HepG2 (cell line): Measurements from ENCODE around the gene MRPL54. TPM values are rescaled to one million over a fixed set of nuclear protein-coding genes. Genes with fewer than 3 reads are reported as not detected.

Source experiments
- ATAC-seq: fragments of 200-7000 bp; cut with Tn5 transposase; 3 replicates; pipeline ENCODE4 v1.9.1; 2020; ENCODE audit warnings: mild to moderate bottlenecking, moderate library complexity
- Bru-seq: library from RNA; stranded (reverse); fragments of 400-500 nt; gene quantifications from one replicate; lab custom pipeline; 2021; lab: Mats Ljungman, UMichigan
- BruChase-seq, 2 experiments: library from RNA; stranded (reverse); fragments of 400-500 nt; gene quantifications; one replicate each; lab custom pipeline; 2021; lab: Mats Ljungman, UMichigan
- BruUV-seq: library from RNA; stranded (reverse); fragments of 400-500 nt; replicated peaks from 2 replicates; lab custom pipeline; 2021; lab: Mats Ljungman, UMichigan
- CTCF ChIA-PET: fragments of 300-600 bp; formaldehyde crosslinking; extraction: SDS; loops from one replicate; lab custom pipeline; 2021; ENCODE audit warnings: low total read pairs, inconsistent platforms, low intra/inter-chr PET ratio; lab: Yijun Ruan, JAX
- POLR2A ChIA-PET: fragments of 350-600 bp; sonication (Branson Sonifier 250); formaldehyde crosslinking; loops from one replicate; lab custom pipeline; 2020; ENCODE audit warnings: antibody characterized with exemption, inconsistent platforms; lab: Yijun Ruan, JAX
- DNase-seq: peaks from one replicate; pipeline ENCODE4 v3.0.0-alpha.2; 2015; ENCODE audit warnings: low spot score
- FAIRE-seq: peaks from 3 replicates; lab custom pipeline; 2011; peaks lifted over from hg19 to GRCh38; lab: Jason Lieb, UNC
- H2AFZ ChIP-seq: one replicate; pipeline ENCODE4 v1.6.1; 2011; ENCODE audit warnings: low read length, inconsistent platforms
- H3K27ac ChIP-seq: fragments of 300-600 bp; 3 replicates; pipeline ENCODE4 v1.8.0; 2011; ENCODE audit warnings: mixed run types, mild to moderate bottlenecking, mixed read lengths, low read length, inconsistent platforms; ENCODE audit not compliant: insufficient read depth; ENCODE audit errors: extremely low read length
- H3K27me3 ChIP-seq, 2 experiments: fragments of 200-600 bp in 1 of 2; 2 replicates in 1 of 2; 3 replicates in 1 of 2; pipeline versions ENCODE4 v1.6.0 to v1.8.0; 2011; ENCODE audit warnings: low read length in 2 of 2, mild to moderate bottlenecking in 2 of 2, moderate library complexity in 2 of 2, inconsistent platforms in 1 of 2; ENCODE audit not compliant: insufficient read depth in 2 of 2, control insufficient read depth in 1 of 2
- H3K36me3 ChIP-seq, 2 experiments: fragments of 200-600 bp in 1 of 2; replicated peaks in 1 of 2; 2 replicates in 1 of 2; 3 replicates in 1 of 2; pipeline versions ENCODE4 v1.5.1 to v1.8.0; 2011; ENCODE audit warnings: low read length in 2 of 2, inconsistent platforms in 1 of 2; ENCODE audit not compliant: insufficient read depth in 2 of 2, control insufficient read depth in 1 of 2
- H3K4me1 ChIP-seq: 2 replicates; pipeline ENCODE4 v1.5.1; 2012; ENCODE audit warnings: low read length, inconsistent platforms; ENCODE audit not compliant: insufficient read depth
- H3K4me2 ChIP-seq: 2 replicates; pipeline ENCODE4 v1.6.0; 2011; ENCODE audit warnings: low read depth, low read length, inconsistent platforms
- H3K4me3 ChIP-seq, 3 experiments: fragments of 200-600 bp in 1 of 3; sonication (generic), shearing (Covaris generic) in 1 of 3; replicated peaks in 1 of 3; 2 replicates each; pipeline ENCODE4 v1.5.1; 2011 to 2016; ENCODE audit warnings: low read length in 3 of 3, inconsistent platforms in 2 of 3, low read depth in 2 of 3, mild to moderate bottlenecking in 2 of 3, control low read depth in 1 of 3, mixed read lengths in 1 of 3; ENCODE audit not compliant: insufficient read depth in 1 of 3
- H3K79me2 ChIP-seq: one replicate; pipeline ENCODE4 v1.6.1; 2011; ENCODE audit warnings: low read length, inconsistent platforms; ENCODE audit not compliant: insufficient read depth
- H3K9ac ChIP-seq: 2 replicates; pipeline ENCODE4 v1.6.0; 2011; ENCODE audit warnings: mild to moderate bottlenecking, low read depth, low read length, inconsistent platforms; ENCODE audit not compliant: insufficient read depth
- H3K9me3 ChIP-seq: 2 replicates; pipeline ENCODE4 v1.5.1; 2012; ENCODE audit warnings: mild to moderate bottlenecking, low read length
- H4K20me1 ChIP-seq: 2 replicates; pipeline ENCODE4 v1.6.0; 2011; ENCODE audit warnings: inconsistent platforms, mild to moderate bottlenecking, low read length, moderate library complexity; ENCODE audit not compliant: insufficient read depth
- DNMT3B ChIP-seq: conservative IDR thresholded peaks from 2 replicates; pipeline ENCODE4 v1.6.1; 2016; ENCODE audit warnings: missing biosample characterization, control low read depth
- FOXK1 ChIP-seq: sonication (generic); formaldehyde crosslinking; IDR thresholded peaks from 2 replicates; pipeline ENCODE4 v1.4.0; 2020; ENCODE audit warnings: low read depth, missing genetic modification reagents, borderline replicate concordance
- IKZF1 ChIP-seq: fragments of 450-650 bp; IDR thresholded peaks from 2 replicates; pipeline ENCODE4 v1.7.1; 2016
- ISL2 ChIP-seq: sonication (generic); formaldehyde crosslinking; IDR thresholded peaks from 2 replicates; pipeline ENCODE4 v1.5.0; 2020; ENCODE audit warnings: missing genetic modification reagents
- MAF1 ChIP-seq: sonication (generic); formaldehyde crosslinking; IDR thresholded peaks from 2 replicates; pipeline ENCODE4 v1.5.0; 2020; ENCODE audit warnings: missing genetic modification reagents, borderline replicate concordance
- NCOR1 ChIP-seq: fragments of 200-600 bp; sonication (generic); IDR thresholded peaks from 2 replicates; pipeline ENCODE4 v1.7.0; 2017; ENCODE audit warnings: antibody characterized with exemption, low read length, borderline replicate concordance
- NFIB ChIP-seq: sonication (generic); formaldehyde crosslinking; IDR thresholded peaks from 2 replicates; pipeline ENCODE4 v1.9.0; 2021; ENCODE audit warnings: missing genetic modification reagents, mild to moderate bottlenecking, borderline replicate concordance
- PHF8 ChIP-seq: sonication (generic); formaldehyde crosslinking; IDR thresholded peaks from 2 replicates; pipeline ENCODE4 v1.5.0; 2020; ENCODE audit warnings: missing genetic modification reagents
- RORA ChIP-seq: sonication (generic); formaldehyde crosslinking; IDR thresholded peaks from 2 replicates; pipeline ENCODE4 v1.5.0; 2020; ENCODE audit warnings: mild to moderate bottlenecking, missing genetic modification reagents, moderate library complexity
- ZBTB42 ChIP-seq: sonication (generic); formaldehyde crosslinking; IDR thresholded peaks from 2 replicates; pipeline ENCODE4 v1.5.0; 2020; ENCODE audit warnings: mild to moderate bottlenecking, missing genetic modification reagents
- ZNF564 ChIP-seq: sonication (generic); formaldehyde crosslinking; IDR thresholded peaks from 2 replicates; pipeline ENCODE4 v1.8.1; 2023; ENCODE audit warnings: mild to moderate bottlenecking, missing genetic modification reagents
- WGBS: methylation state at CpG from one replicate; pipeline ENCODE4 v1.1.6; 2017; ENCODE audit warnings: low lambda C conversion rate; 5-methylcytosine and 5-hydroxymethylcytosine counted together
- in situ Hi-C: cut with HindIII; loops from 2 replicates; pipeline ENCODE4 v1.10.0; 2017; ENCODE audit warnings: low pct_unique_long_range_greater_than_20kb; ENCODE audit not compliant: extremely low pct_ligation_motif_present
- intact Hi-C: fragments of 100-400 bp; cut with micrococcal nuclease; formaldehyde crosslinking; loops from one replicate; pipeline ENCODE4 v1.10.0; 2022; ENCODE audit not compliant: unreplicated experiment
- long read RNA-seq, 2 experiments: library from RNA in 1 of 2; library from polyadenylated mRNA in 1 of 2; stranded (forward) in 1 of 2; unstranded in 1 of 2; transcript quantifications; one replicate each; pipeline ENCODE4 v2.0.0, GENCODE V29; 2019 to 2022
- polyA minus RNA-seq, 3 experiments: library from RNA; depleted of rRNA, polyadenylated mRNA; stranded (reverse); fragments of >200 nt; gene quantifications; 2 replicates each; pipeline ENCODE4 v1.2.3, GENCODE V29; 2011; ENCODE audit warnings: low replicate concordance in 1 of 3
- polyA plus RNA-seq, 8 experiments: library from polyadenylated mRNA; depleted of rRNA in 3 of 8; stranded (reverse) in 7 of 8; unstranded in 1 of 8; fragments of >200 nt; fragmentation: Illumina TruSeq in 4 of 8; extraction: Trizol in 4 of 8; gene quantifications; 2 replicates each; pipeline versions ENCODE4 v1.2.1 to v1.2.3, GENCODE V29; 2011 to 2016; ENCODE audit warnings: low read depth in 4 of 8, missing spikeins in 1 of 8, mixed read lengths in 1 of 8; ENCODE audit not compliant: insufficient read depth in 1 of 8
- total RNA-seq, 5 experiments: library from RNA; depleted of rRNA; stranded (reverse); fragments of >200 nt; fragmentation: Illumina TruSeq; extraction: Trizol; gene quantifications; 2 replicates each; pipeline ENCODE4 v1.2.3, GENCODE V29; 2016; ENCODE audit warnings: low read depth in 1 of 5
- TF ChIP-seq, protein P1 (sequence below): sonication (generic); formaldehyde crosslinking; IDR thresholded peaks from 2 replicates; pipeline ENCODE4 v1.4.0; 2020; ENCODE audit warnings: missing genetic modification reagents

MRPL54 gene
- 66.9 and 85.6 TPM in 2 replicates for total RNA-seq (2016; rRNA removed; fragmentation: Illumina TruSeq; extraction: Trizol)
- total RNA-seq (2016; cell fraction: cytosol; rRNA removed; fragmentation: Illumina TruSeq; extraction: Trizol; ENCODE audit: low read depth) = 36.4 and 42.5 TPM in 2 replicates
- total RNA-seq (2016; cell fraction: insoluble cytoplasmic fraction; rRNA removed; fragmentation: Illumina TruSeq; extraction: Trizol) = 71.3 and 95.8 TPM in 2 replicates
- total RNA-seq (2016; cell fraction: membrane; rRNA removed; fragmentation: Illumina TruSeq; extraction: Trizol) = 34.6 and 39.3 TPM in 2 replicates
- total RNA-seq (2016; cell fraction: nucleus; rRNA removed; fragmentation: Illumina TruSeq; extraction: Trizol) = 17.6 and 22.0 TPM in 2 replicates
- polyA plus RNA-seq (2011; rRNA removed) = 36.8 and 37.2 TPM in 2 replicates
- 49.6 and 71.2 TPM in 2 replicates for polyA plus RNA-seq (2011; cell fraction: cytosol; rRNA removed)
- polyA plus RNA-seq (2011; cell fraction: nucleus; rRNA removed) = 14.2 and 18.6 TPM in 2 replicates
- 22.5 and 27.7 TPM in 2 replicates for polyA plus RNA-seq (2012)
- 36.7 and 39.3 TPM in 2 replicates for polyA plus RNA-seq (2016; cell fraction: cytosol; fragmentation: Illumina TruSeq; extraction: Trizol; ENCODE audit: low read depth)
- 81.5 and 84.4 TPM in 2 replicates for polyA plus RNA-seq (2016; cell fraction: insoluble cytoplasmic fraction; fragmentation: Illumina TruSeq; extraction: Trizol; ENCODE audit: low read depth)
- polyA plus RNA-seq (2016; cell fraction: membrane; fragmentation: Illumina TruSeq; extraction: Trizol; ENCODE audit: low read depth) = 25.3 and 29.3 TPM in 2 replicates
- 29.4 and 38.4 TPM in 2 replicates for polyA plus RNA-seq (2016; cell fraction: nucleus; fragmentation: Illumina TruSeq; extraction: Trizol; ENCODE audit: insufficient read depth, low read depth)
- polyA minus RNA-seq (2011; rRNA and poly(A)+ RNA removed; ENCODE audit: low replicate concordance) = 6.8 and 14.7 TPM in 2 replicates
- polyA minus RNA-seq (2011; cell fraction: cytosol; rRNA and poly(A)+ RNA removed) = 6.7 and 10.6 TPM in 2 replicates
- polyA minus RNA-seq (2011; cell fraction: nucleus; rRNA and poly(A)+ RNA removed) = 4.5 and 6.2 TPM in 2 replicates
- Bru-seq, nascent RNA = percentile 55 among the genes with signal in this experiment
- percentile 77 among the genes with signal in this experiment for BruChase-seq, experiment 1, labeled RNA remaining after a 6-hour chase
- percentile 61 among the genes with signal in this experiment for BruChase-seq, experiment 2, labeled RNA remaining after a 2-hour chase
- long read RNA-seq, experiment 1, transcript MRPL54-201 (3 exons, 626 nt) = major isoform, 51 of 54 reads
- long read RNA-seq, experiment 1, partial matches to known transcripts = 3 of 54 reads
- long read RNA-seq, experiment 1, other reads (novel, unspliced or antisense) = 0 of 54 reads
- long read RNA-seq, experiment 2, transcript MRPL54-201 (3 exons, 626 nt) = major isoform, 96 of 102 reads
- long read RNA-seq, experiment 2, partial matches to known transcripts = 5 of 102 reads
- long read RNA-seq, experiment 2, other reads (novel, unspliced or antisense) = 1 of 102 reads

DNA sequence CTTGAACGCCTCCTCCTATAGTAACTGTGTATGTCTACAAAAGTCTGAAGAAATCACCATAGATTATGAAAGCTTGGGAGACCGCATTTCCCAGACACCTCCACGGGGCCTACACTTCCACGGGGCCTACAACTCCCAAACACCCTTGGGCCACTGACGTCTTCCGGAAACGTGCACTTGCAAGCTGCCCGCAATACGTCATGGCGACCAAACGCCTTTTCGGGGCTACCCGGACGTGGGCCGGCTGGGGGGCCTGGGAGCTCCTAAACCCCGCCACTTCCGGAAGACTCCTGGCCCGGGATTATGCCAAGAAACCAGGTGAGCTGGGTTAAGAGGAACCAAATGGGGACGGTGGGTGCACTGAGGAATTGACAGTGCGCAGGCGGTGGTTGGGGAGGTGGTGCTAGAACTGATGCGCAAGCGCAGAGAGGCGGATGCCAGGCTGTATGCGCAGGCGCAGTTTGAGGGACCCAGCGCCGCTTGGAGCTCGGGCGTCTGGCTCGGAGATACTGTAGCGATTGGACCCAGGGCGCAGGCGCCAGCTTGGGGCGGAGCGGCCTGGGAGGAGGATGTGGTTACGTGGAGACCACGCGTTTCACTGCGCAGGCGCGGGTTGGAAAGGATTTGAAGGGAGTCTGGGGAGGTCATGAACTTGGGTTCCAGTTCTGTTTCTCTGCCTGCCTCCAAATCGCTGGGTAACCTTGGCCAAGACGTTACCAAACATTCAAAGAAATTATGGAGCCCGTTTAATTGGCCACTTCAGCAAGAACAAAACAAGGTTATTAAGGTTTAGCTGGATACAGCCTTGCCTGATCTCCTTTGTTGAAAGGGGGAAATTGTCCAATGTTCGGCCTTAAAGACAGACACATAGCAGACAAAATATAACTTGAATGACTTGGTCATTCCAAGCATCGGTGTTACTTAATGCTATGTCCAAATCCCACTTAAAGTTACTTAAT, at the start of gene MRPL54:
MRPL54 (plus strand) TSS at position 182 of the 959 bp plus-strand sequence; CDS start at position 201, 19 bp downstream.
- intact Hi-C loops = loop anchor here (10.0 kb wide), 1 partner anchor 58 kb away; the partner anchor contains the start of genes PIP5K1C and TJP3
- Histone ChIP-seq H3K4me2 (peak within 1 kb of the TSS; percentile 88), H3K4me3 (peak within 1 kb of the TSS; percentile 84 to 99 (median 90)), H3K27ac (peak within 1 kb of the TSS; percentile 95), H3K36me3 (peaks cover 7 to 25% of the 10 kb centered on the region in 2 experiments; a peak in 2 of 5 replicates), H3K9me3 (no peaks in the 10 kb centered on the region), H3K9ac (peak within 1 kb of the TSS; percentile 93), H3K27me3 (no peaks in the 10 kb centered on the region; a peak in 1 of 5 replicates), H2AFZ (peak within 1 kb of the TSS; percentile 91), H3K79me2 (peaks cover 12% of the 10 kb centered on the region), H3K4me1 (peaks cover 17% of the 10 kb centered on the region), H4K20me1 (no peaks in the 10 kb centered on the region)
- ATAC-seq = peak; percentile 91
- ChIA-PET CTCF (no interaction called here), POLR2A (interaction anchor here (0.5 to 2.0 kb wide), 22 partner anchors 9 to 1287 kb away, joined by 3 to 15 read pairs (median 4); partner anchors contain the start of genes CACTIN, EEF2, GADD45B and PIAS4)
- in situ Hi-C loops = no loop called here
- 1% methylated on average over 40 of the region's 47 CpGs for WGBS
- FAIRE-seq = peak; percentile 90
- BruUV-seq = TSS peak; percentile 97
- DNase-seq = peak; percentile 97
- 0 out of 2 replicates have a peak, but pooled peaks have one; percentile 30 for TF ChIP-seq FOXK1 (CRISPR knock-in tag)
- TF ChIP-seq PHF8 (CRISPR knock-in tag) = peak; percentile 93
- no peak for TF ChIP-seq ZNF564 (CRISPR knock-in tag)
- no peak for TF ChIP-seq NFIB (CRISPR knock-in tag)
- no peak for TF ChIP-seq ZBTB42
- no peak; the same call in 1 of the 2 replicates for TF ChIP-seq DNMT3B (CRISPR knock-in tag)
- TF ChIP-seq RORA (CRISPR knock-in tag) = no peak
- TF ChIP-seq ISL2 (CRISPR knock-in tag) = no peak
- TF ChIP-seq IKZF1 = no peak
- TF ChIP-seq, protein P1, sequence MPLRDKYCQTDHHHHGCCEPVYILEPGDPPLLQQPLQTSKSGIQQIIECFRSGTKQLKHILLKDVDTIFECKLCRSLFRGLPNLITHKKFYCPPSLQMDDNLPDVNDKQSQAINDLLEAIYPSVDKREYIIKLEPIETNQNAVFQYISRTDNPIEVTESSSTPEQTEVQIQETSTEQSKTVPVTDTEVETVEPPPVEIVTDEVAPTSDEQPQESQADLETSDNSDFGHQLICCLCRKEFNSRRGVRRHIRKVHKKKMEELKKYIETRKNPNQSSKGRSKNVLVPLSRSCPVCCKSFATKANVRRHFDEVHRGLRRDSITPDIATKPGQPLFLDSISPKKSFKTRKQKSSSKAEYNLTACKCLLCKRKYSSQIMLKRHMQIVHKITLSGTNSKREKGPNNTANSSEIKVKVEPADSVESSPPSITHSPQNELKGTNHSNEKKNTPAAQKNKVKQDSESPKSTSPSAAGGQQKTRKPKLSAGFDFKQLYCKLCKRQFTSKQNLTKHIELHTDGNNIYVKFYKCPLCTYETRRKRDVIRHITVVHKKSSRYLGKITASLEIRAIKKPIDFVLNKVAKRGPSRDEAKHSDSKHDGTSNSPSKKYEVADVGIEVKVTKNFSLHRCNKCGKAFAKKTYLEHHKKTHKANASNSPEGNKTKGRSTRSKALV (CRISPR knock-in tag) = no peak
- TF ChIP-seq NCOR1 = no peak; the same call in 1 of the 2 replicates
- TF ChIP-seq MAF1 (CRISPR knock-in tag) = 0 out of 2 replicates have a peak, but pooled peaks have one; percentile 26
